GM23248 (cell line): ENCODE results near the gene VCAM1. TPM values are rescaled to one million over a fixed set of nuclear protein-coding genes. Genes with fewer than 3 reads are reported as not detected.
"Not testable (repeated sequence)": the region's sequence is repeated elsewhere in the genome, so short reads cannot be mapped to it uniquely, and the experiment has no call there.

Experiments
- DNase-seq: peaks from one replicate; pipeline ENCODE4 v3.0.0-alpha.2; 2015
- H2AFZ ChIP-seq: fragments of 200-600 bp; sonication (generic); 2 replicates; pipeline ENCODE4 v1.6.1; 2016; ENCODE audit warnings: antibody characterized with exemption
- H3F3A ChIP-seq: fragments of 200-600 bp; sonication (generic); 2 replicates; pipeline ENCODE4 v1.6.1; 2016; ENCODE audit warnings: mild to moderate bottlenecking, antibody characterized with exemption, mixed run types; ENCODE audit not compliant: insufficient read depth
- H3K27ac ChIP-seq: fragments of 200-600 bp; sonication (generic); 2 replicates; pipeline ENCODE4 v1.5.1; 2016; ENCODE audit warnings: mild to moderate bottlenecking
- H3K27me3 ChIP-seq: fragments of 200-600 bp; sonication (generic); replicated peaks from 2 replicates; pipeline ENCODE4 v1.6.1; 2016; ENCODE audit warnings: mild to moderate bottlenecking; ENCODE audit not compliant: insufficient read depth
- H3K36me3 ChIP-seq: fragments of 200-600 bp; sonication (generic); 2 replicates; pipeline ENCODE4 v1.6.1; 2016; ENCODE audit warnings: low read depth, mild to moderate bottlenecking
- H3K4me1 ChIP-seq: fragments of 200-600 bp; sonication (generic); 2 replicates; pipeline ENCODE4 v1.6.1; 2016; ENCODE audit warnings: mild to moderate bottlenecking; ENCODE audit not compliant: insufficient read depth
- H3K4me2 ChIP-seq: fragments of 200-600 bp; sonication (generic); one replicate; pipeline ENCODE4 v1.6.1; 2016; ENCODE audit warnings: mild to moderate bottlenecking; ENCODE audit not compliant: unreplicated experiment
- H3K4me3 ChIP-seq: fragments of 200-600 bp; sonication (generic); 2 replicates; pipeline ENCODE4 v1.5.1; 2016; ENCODE audit warnings: mild to moderate bottlenecking
- H3K79me2 ChIP-seq: fragments of 200-600 bp; sonication (generic); 2 replicates; pipeline ENCODE4 v1.6.1; 2016; ENCODE audit warnings: mild to moderate bottlenecking; ENCODE audit not compliant: insufficient read depth
- H3K9ac ChIP-seq: fragments of 200-600 bp; sonication (generic); 2 replicates; pipeline ENCODE4 v1.6.1; 2016; ENCODE audit warnings: mild to moderate bottlenecking
- H3K9me2 ChIP-seq: fragments of 200-600 bp; sonication (generic); 2 replicates; pipeline ENCODE4 v1.6.1; 2016; ENCODE audit warnings: mixed run types, mild to moderate bottlenecking, moderate library complexity; ENCODE audit not compliant: insufficient read depth
- H3K9me3 ChIP-seq: fragments of 200-600 bp; sonication (generic); one replicate; pipeline ENCODE4 v1.6.1; 2017; ENCODE audit warnings: low read depth
- H4K20me1 ChIP-seq: fragments of 200-600 bp; sonication (generic); 2 replicates; pipeline ENCODE4 v1.6.0; 2016; ENCODE audit not compliant: insufficient read depth
- EZH2 ChIP-seq: fragments of 200-600 bp; sonication (generic); IDR thresholded peaks from 2 replicates; pipeline ENCODE4 v1.6.1; 2018; ENCODE audit warnings: antibody characterized with exemption, mild to moderate bottlenecking; ENCODE audit not compliant: insufficient read depth, poor library complexity, severe bottlenecking
- EZH2phosphoT487 ChIP-seq: fragments of 200-600 bp; sonication (generic); IDR thresholded peaks from 2 replicates; pipeline ENCODE4 v1.6.1; 2018; ENCODE audit warnings: antibody characterized with exemption, moderate library complexity, mild to moderate bottlenecking, low read depth; ENCODE audit not compliant: insufficient read depth
- WGBS, 2 experiments: methylation state at CpG; one replicate each; pipeline ENCODE4 v1.1.6; 2015 to 2017; ENCODE audit warnings: low lambda C conversion rate in 2 of 2, low coverage in 1 of 2; ENCODE audit errors: missing lambda C conversion rate in 2 of 2; 5-methylcytosine and 5-hydroxymethylcytosine counted together
- in situ Hi-C: fragments of 300-500 bp; cut with MboI; formaldehyde crosslinking; loops from 2 replicates; pipeline ENCODE4 v1.15.0; 2020
- polyA plus RNA-seq: library from polyadenylated mRNA; unstranded; fragments of >200 nt; fragmentation: Nextera tagmentation; extraction: Ambion mirVana; gene quantifications from 2 replicates; pipeline ENCODE4 v1.2.1, GENCODE V29; 2016
- total RNA-seq: library from RNA; depleted of rRNA; stranded (reverse); fragments of >200 nt; shearing (Covaris generic); gene quantifications from 2 replicates; pipeline ENCODE4 v1.2.3, GENCODE V29; 2014

Gene VCAM1
- total and polyA plus RNA-seq, 2 experiments from 2014 or later, result 3.0 to 3.8 TPM

GRCh38 chr1:100710906-100711682 lies 8.4 kb upstream of the VCAM1 start:
- DNase-seq, result peak; percentile 53
- no peaks in the 10 kb centered on the region for H3K79me2 ChIP-seq
- WGBS, 2 experiments, result 70 to 92% methylated on average over 1 of the region's 1 CpG
- no peak overlapping the region for H3K4me2 ChIP-seq
- no peaks in the 10 kb centered on the region for H3K9me3 ChIP-seq
- peaks cover 9% of the 10 kb centered on the region; the same call in 1 of the 2 replicates for H3F3A ChIP-seq
- H4K20me1 ChIP-seq, result no peaks in the 10 kb centered on the region
- TF ChIP-seq EZH2phosphoT487 (no peak), EZH2 (no peak)
- H3K27ac ChIP-seq, result no peak overlapping the region
- H3K4me1 ChIP-seq, result peaks cover 19% of the 10 kb centered on the region
- 0 out of 2 replicates have a peak, but pooled peaks cover 5% of the 10 kb centered on the region for H3K9me2 ChIP-seq
- no peak overlapping the region for H2AFZ ChIP-seq
- in situ Hi-C loops, result no loop called here
- no peaks in the 10 kb centered on the region for H3K36me3 ChIP-seq
- no peak overlapping the region for H3K4me3 ChIP-seq
- no peak overlapping the region for H3K9ac ChIP-seq
- no peaks in the 10 kb centered on the region for H3K27me3 ChIP-seq

GRCh38 chr1:100713027-100713426 lies 6.5 kb upstream of the VCAM1 start:
- in situ Hi-C loops, H3K27ac ChIP-seq, H3F3A ChIP-seq, H2AFZ ChIP-seq, H3K36me3 ChIP-seq, H3K9me2 ChIP-seq, H3K4me2 ChIP-seq, H3K4me3 ChIP-seq, H4K20me1 ChIP-seq, DNase-seq, H3K79me2 ChIP-seq, H3K9ac ChIP-seq, H3K9me3 ChIP-seq, H3K27me3 ChIP-seq: not testable (repeated sequence)
- 89 to 91% methylated on average over 15 of the region's 15 CpGs for WGBS, 2 experiments
- peaks cover 19% of the 10 kb centered on the region for H3K4me1 ChIP-seq

DNA sequence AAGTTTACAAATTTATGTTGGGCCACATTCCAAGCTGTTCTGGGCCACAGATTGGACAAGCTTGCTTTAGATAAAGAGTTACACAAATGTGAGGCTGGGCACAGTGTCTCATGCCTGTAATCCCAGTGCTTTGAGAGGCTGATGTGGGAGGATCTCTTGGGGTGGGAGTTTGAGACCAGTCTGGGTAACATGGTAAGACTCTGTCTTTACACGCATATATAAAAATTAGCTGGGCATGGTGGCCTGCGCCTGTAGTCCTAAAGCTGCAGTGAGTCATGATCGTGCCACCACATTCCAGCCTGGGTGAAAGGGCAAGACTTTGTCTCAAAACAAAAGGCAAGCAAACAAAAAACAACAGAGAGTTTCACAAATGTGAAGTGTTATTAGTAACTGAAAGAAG lies 5.9 kb upstream of the VCAM1 start:
- Histone ChIP-seq H3K4me2 (no peak overlapping the region), H3K4me3 (no peak overlapping the region), H3K4me1 (peaks cover 16% of the 10 kb centered on the region), H3K9ac (no peak overlapping the region), H3K9me3 (no peaks in the 10 kb centered on the region), H3K79me2 (no peaks in the 10 kb centered on the region), H3K27me3 (no peaks in the 10 kb centered on the region), H3K9me2 (0 out of 2 replicates have a peak, but pooled peaks cover 5% of the 10 kb centered on the region), H4K20me1 (no peaks in the 10 kb centered on the region), H2AFZ (no peak overlapping the region; the same call in 1 of the 2 replicates), H3F3A (peaks cover 9% of the 10 kb centered on the region; the same call in 1 of the 2 replicates), H3K27ac (no peak overlapping the region), H3K36me3 (no peaks in the 10 kb centered on the region)
- 73 to 78% methylated on average over 3 of the region's 3 CpGs for WGBS, 2 experiments
- TF ChIP-seq EZH2 (no peak), EZH2phosphoT487 (no peak)
- DNase-seq, result no peak
- in situ Hi-C loops, result no loop called here

DNA sequence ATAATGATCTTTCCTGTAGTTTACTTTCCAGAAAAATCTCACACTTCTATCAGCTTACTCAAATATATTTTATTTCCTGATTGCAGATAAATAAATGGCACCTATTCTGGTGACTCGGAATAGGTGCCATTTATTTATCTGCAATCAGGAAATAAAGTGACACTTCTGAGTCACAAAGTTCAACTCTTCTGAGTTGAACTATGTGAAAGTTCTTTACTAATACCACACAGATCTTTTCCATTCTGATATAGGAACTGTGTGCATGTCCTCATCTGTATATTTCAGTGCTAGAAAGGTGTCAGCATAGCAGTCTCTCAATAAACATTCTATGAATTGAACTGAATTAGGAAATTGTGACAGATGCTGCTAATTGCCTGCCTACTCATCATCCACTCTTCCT lies 4.9 kb upstream of the VCAM1 start:
- no peaks in the 10 kb centered on the region for H3K36me3 ChIP-seq
- H3K79me2 ChIP-seq, result no peaks in the 10 kb centered on the region
- H2AFZ ChIP-seq, result no peak overlapping the region
- peaks cover 9% of the 10 kb centered on the region; the same call in 1 of the 2 replicates for H3F3A ChIP-seq
- no peak overlapping the region for H3K4me2 ChIP-seq
- no peak for DNase-seq
- H3K4me3 ChIP-seq, result no peak overlapping the region
- no peaks in the 10 kb centered on the region for H3K9me3 ChIP-seq
- no peak overlapping the region for H3K9ac ChIP-seq
- no peaks in the 10 kb centered on the region for H3K27me3 ChIP-seq
- no peaks in the 10 kb centered on the region for H3K9me2 ChIP-seq
- TF ChIP-seq EZH2 (no peak), EZH2phosphoT487 (no peak)
- in situ Hi-C loops, result no loop called here
- no peak overlapping the region for H3K27ac ChIP-seq
- H3K4me1 ChIP-seq, result peaks cover 12% of the 10 kb centered on the region
- WGBS, 2 experiments, result 84 to 95% methylated on average over 1 of the region's 1 CpG
- no peaks in the 10 kb centered on the region for H4K20me1 ChIP-seq
